Karpas-422 (cell line): ENCODE data around the gene COL1A1. TPM values are rescaled to one million over a fixed set of nuclear protein-coding genes. Genes with fewer than 3 reads are reported as not detected.

Experiments used
- DNase-seq: peaks from one replicate; pipeline ENCODE4 v3.0.0-alpha.2; 2015
- H2AFZ ChIP-seq: fragments of 200-600 bp; sonication (generic); 2 replicates; pipeline ENCODE4 v1.6.1; 2014; ENCODE audit warnings: antibody characterized with exemption, low read length, mixed read lengths
- H3K27ac ChIP-seq: fragments of 200-600 bp; sonication (generic); 2 replicates; pipeline ENCODE4 v1.5.1; 2014; ENCODE audit warnings: mild to moderate bottlenecking, low read length, moderate library complexity
- H3K27me3 ChIP-seq: fragments of 200-600 bp; sonication (generic); 2 replicates; pipeline ENCODE4 v1.6.1; 2014; ENCODE audit warnings: low read length, mixed read lengths
- H3K36me3 ChIP-seq: fragments of 200-600 bp; sonication (generic); 2 replicates; pipeline ENCODE4 v1.6.1; 2014; ENCODE audit warnings: low read length, mixed read lengths; ENCODE audit not compliant: insufficient read depth
- H3K4me1 ChIP-seq: fragments of 200-600 bp; sonication (generic); 2 replicates; pipeline ENCODE4 v1.6.1; 2014; ENCODE audit warnings: mild to moderate bottlenecking, low read length, mixed read lengths
- H3K4me2 ChIP-seq: fragments of 200-600 bp; sonication (generic); 2 replicates; pipeline ENCODE4 v1.6.1; 2014; ENCODE audit warnings: low read length, low read depth, mild to moderate bottlenecking; ENCODE audit not compliant: poor library complexity, severe bottlenecking
- H3K4me3 ChIP-seq: fragments of 200-600 bp; sonication (generic); 2 replicates; pipeline ENCODE4 v1.5.1; 2014; ENCODE audit warnings: mild to moderate bottlenecking, antibody characterized with exemption, low read length, mixed read lengths
- H3K79me2 ChIP-seq: fragments of 200-600 bp; sonication (generic); 2 replicates; pipeline ENCODE4 v1.6.1; 2014; ENCODE audit warnings: mild to moderate bottlenecking, low read length, mixed read lengths
- H3K9ac ChIP-seq: fragments of 200-600 bp; sonication (generic); 2 replicates; pipeline ENCODE4 v1.6.0; 2014; ENCODE audit warnings: low read length
- H3K9me2 ChIP-seq: fragments of 200-600 bp; sonication (generic), shearing (Covaris generic); replicated peaks from 2 replicates; pipeline ENCODE4 v1.6.0; 2014; ENCODE audit warnings: mild to moderate bottlenecking, low read length, moderate library complexity; ENCODE audit not compliant: insufficient read depth
- H3K9me3 ChIP-seq: fragments of 300-700, 200-600 bp; sonication (generic); 2 replicates; pipeline ENCODE4 v1.6.1; 2014; ENCODE audit warnings: low read length, mixed read lengths
- H4K20me1 ChIP-seq: fragments of 200-600 bp; sonication (generic); 2 replicates; pipeline ENCODE4 v1.6.1; 2014; ENCODE audit warnings: mild to moderate bottlenecking, antibody characterized with exemption, low read length, low read depth; ENCODE audit not compliant: insufficient read depth
- total RNA-seq: library from RNA; depleted of rRNA; stranded (reverse); fragments of >200 nt; shearing (Covaris generic); gene quantifications from 2 replicates; pipeline ENCODE4 v1.2.3, GENCODE V29; 2014; ENCODE audit warnings: low replicate concordance

COL1A1 gene
- total RNA-seq, 1 experiment from 2014 or later = not detected

DNA sequence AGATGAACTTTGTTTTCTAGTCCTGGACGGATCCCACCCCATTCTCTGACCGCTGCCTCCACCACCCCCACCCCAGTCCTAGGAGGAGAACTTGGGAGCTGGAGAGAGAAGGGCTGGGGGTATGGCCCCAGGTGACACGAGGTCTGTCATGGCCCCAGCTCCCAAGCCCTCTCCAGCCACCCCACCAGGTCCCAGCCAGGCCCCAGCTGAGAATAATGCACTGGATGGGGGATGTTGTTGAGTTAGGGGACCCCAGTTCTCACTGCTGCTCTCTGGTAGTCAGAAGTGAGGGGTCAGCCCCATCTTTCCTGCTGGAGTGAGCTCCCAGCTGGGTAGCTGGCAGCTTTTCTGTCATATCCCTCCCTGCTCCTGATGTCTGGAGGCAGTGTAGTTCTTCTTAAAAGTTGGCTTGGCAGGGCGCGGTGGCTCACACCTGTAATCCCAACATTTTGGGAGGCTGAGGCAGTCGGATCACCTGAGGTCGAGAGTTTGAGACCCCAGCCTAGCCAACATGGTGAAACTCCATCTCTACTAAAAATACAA lies 4.6 kb upstream of the COL1A1 start:
- no peak overlapping the region for H3K27ac ChIP-seq

DNA sequence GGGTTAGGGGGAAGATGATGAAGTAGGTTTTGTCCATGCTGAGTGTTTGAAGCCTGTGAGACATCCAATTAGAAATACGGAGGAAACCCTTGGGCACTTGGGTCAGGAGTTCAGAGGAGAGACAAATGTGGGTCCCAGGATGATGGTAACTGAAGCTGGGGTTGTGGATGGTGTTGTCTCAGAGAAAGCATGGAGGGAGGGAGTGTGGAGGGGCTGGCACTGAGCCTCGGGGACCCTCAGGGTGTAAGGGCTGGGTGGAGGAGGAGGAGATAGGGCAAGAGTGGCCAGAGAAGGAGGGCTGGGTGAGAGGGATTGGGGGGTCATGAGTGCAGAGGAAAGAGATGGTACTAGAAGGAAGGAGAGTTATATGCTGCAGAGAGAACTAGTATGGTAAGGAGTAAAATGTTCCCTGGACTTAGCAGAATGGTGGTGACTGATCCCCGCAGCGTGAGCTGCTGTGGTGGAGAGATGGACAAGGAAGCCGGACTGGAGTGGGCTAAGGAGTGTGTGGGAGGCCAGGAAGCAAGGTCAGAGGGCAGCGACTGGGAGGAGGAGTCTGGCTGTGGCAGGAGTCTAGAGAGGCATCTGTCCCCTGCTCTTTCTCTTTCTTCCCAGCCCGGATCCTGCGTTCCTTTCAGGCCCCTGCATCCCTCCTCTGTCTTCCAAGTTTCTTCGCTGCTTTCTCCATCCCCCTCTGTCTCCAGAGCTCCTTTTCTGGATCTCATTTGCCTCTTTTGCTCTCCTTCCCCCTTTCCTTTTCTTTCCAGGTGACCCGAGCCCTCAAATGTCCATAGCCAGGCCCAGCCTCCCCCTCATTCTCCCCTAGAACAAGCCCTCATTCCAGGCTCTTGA lies 3.9 kb upstream of the COL1A1 start:
- no peak overlapping the region for H3K4me3 ChIP-seq
- no peak for DNase-seq
- H3K27ac ChIP-seq = no peak overlapping the region
- H3K4me1 ChIP-seq = peaks cover 4% of the 10 kb centered on the region; the same call in 1 of the 2 replicates
- no peaks in the 10 kb centered on the region for H3K27me3 ChIP-seq
- H3K79me2 ChIP-seq = no peaks in the 10 kb centered on the region
- no peaks in the 10 kb centered on the region for H3K36me3 ChIP-seq
- no peaks in the 10 kb centered on the region for H4K20me1 ChIP-seq
- no peaks in the 10 kb centered on the region for H3K9me2 ChIP-seq
- no peak overlapping the region for H2AFZ ChIP-seq
- H3K9me3 ChIP-seq = no peaks in the 10 kb centered on the region
- no peak overlapping the region for H3K9ac ChIP-seq
- no peak overlapping the region for H3K4me2 ChIP-seq

More for the DNA sequence above, 4.6 kb upstream of the COL1A1 start:
- no peaks in the 10 kb centered on the region for H3K36me3 ChIP-seq
- H3K9ac ChIP-seq = no peak overlapping the region
- no peaks in the 10 kb centered on the region for H4K20me1 ChIP-seq
- no peaks in the 10 kb centered on the region for H3K4me1 ChIP-seq
- H2AFZ ChIP-seq = no peak overlapping the region
- H3K79me2 ChIP-seq = no peaks in the 10 kb centered on the region
- no peak for DNase-seq
- no peaks in the 10 kb centered on the region for H3K9me3 ChIP-seq
- H3K9me2 ChIP-seq = no peaks in the 10 kb centered on the region
- H3K4me2 ChIP-seq = no peak overlapping the region
- no peak overlapping the region for H3K4me3 ChIP-seq
- H3K27me3 ChIP-seq = no peaks in the 10 kb centered on the region

DNA sequence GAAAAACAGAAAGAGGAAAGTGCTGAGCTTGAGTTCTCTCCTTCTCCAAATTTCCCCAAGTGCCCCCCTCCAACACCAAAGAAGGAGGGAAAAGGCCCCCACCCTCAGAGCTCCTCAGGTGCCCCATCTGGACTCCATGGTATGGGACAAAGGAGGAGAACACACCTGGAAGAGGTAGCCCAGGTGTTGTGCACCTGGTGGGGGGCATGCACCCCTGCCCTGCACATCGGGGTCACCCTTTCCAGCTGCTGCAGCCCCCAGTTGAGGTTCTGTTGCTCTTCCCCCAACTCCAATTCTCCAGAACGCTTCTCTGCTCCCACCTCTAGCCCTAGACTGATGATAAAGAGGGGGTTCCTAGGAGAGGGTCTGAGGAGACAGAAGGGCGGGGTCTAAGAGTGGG lies 3.0 kb upstream of the COL1A1 start:
- Histone ChIP-seq H3K27ac (no peak overlapping the region), H3K4me2 (no peak overlapping the region), H3K4me3 (no peak overlapping the region), H3K27me3 (no peaks in the 10 kb centered on the region), H2AFZ (no peak overlapping the region), H3K4me1 (peaks cover 9% of the 10 kb centered on the region; the same call in 1 of the 2 replicates), H3K9me2 (no peaks in the 10 kb centered on the region), H4K20me1 (no peaks in the 10 kb centered on the region), H3K36me3 (no peaks in the 10 kb centered on the region), H3K9ac (no peak overlapping the region), H3K9me3 (no peaks in the 10 kb centered on the region), H3K79me2 (no peaks in the 10 kb centered on the region)
- DNase-seq = no peak

DNA sequence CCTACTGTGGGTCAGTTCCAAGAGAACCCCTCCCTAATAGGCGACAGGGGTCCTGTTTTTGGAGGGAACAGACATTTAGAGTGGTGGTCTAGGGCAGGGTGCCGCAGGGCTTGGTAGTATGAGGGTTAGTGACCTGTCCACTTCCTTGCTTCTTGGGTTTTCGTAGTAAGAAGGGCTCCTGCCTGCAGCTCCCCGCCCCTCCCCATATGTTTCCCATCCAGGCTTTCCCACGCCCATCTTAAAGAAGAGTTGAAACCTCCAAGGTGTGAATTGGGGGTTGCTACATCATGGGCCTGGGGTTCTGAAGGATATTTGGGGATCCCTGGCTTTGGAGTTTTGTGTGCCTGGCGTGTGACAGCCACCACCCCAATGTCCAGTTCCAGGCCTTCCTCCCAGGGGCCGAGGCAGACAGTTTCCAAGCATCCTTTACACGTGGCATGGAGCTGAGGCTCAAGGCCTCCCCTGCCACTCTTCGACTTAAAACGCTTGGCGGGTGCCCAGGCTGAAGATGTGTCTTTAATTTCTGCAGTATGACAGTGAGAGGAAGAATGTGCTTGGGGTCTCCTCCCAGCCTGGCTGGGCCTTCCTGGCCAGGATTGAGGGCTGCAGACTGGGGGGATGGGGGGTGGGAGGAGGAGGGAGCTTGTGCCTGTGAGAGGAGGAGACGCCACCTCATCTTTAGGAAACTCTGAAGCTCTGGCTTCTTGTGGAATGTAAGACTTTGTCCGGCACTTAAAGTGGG lies 2.3 kb upstream of the COL1A1 start:
- H3K9me2 ChIP-seq = no peaks in the 10 kb centered on the region
- no peaks in the 10 kb centered on the region for H3K9me3 ChIP-seq
- H3K4me3 ChIP-seq = no peak overlapping the region
- no peak overlapping the region for H3K9ac ChIP-seq
- no peaks in the 10 kb centered on the region for H3K27me3 ChIP-seq
- DNase-seq = no peak
- no peaks in the 10 kb centered on the region for H3K79me2 ChIP-seq
- no peak overlapping the region for H2AFZ ChIP-seq
- H3K4me2 ChIP-seq = no peak overlapping the region
- no peaks in the 10 kb centered on the region for H4K20me1 ChIP-seq
- no peak overlapping the region for H3K27ac ChIP-seq
- peaks cover 9% of the 10 kb centered on the region; the same call in 1 of the 2 replicates for H3K4me1 ChIP-seq
- H3K36me3 ChIP-seq = no peaks in the 10 kb centered on the region

DNA sequence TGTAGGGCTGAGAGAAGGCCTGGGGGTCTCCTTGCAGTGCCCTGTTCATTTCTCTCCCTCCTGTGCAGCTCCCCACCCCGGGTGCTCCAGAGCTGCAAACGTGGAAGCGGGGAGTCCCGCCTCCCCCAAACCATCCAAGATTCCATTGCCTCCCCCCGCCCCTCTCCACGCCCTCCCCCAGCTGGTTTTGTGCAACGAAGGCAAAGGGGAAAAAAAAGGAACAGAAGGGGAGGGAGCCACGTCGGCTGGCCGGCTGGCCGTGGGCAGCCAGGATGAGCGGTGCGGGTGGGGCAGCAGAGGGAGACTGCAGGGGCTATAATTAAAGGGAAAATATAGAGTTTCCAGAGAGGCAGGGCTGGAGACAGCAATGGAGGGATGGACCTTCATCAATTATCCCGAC lies 1.7 kb upstream of the COL1A1 start:
- Histone ChIP-seq H2AFZ (no peak overlapping the region), H3K9me3 (no peaks in the 10 kb centered on the region), H3K9me2 (no peaks in the 10 kb centered on the region), H3K4me1 (peaks cover 9% of the 10 kb centered on the region; the same call in 1 of the 2 replicates), H3K4me3 (no peak overlapping the region), H3K27ac (no peak overlapping the region), H4K20me1 (no peaks in the 10 kb centered on the region), H3K4me2 (no peak overlapping the region), H3K36me3 (no peaks in the 10 kb centered on the region), H3K27me3 (no peaks in the 10 kb centered on the region), H3K79me2 (no peaks in the 10 kb centered on the region), H3K9ac (no peak overlapping the region)
- no peak for DNase-seq

DNA sequence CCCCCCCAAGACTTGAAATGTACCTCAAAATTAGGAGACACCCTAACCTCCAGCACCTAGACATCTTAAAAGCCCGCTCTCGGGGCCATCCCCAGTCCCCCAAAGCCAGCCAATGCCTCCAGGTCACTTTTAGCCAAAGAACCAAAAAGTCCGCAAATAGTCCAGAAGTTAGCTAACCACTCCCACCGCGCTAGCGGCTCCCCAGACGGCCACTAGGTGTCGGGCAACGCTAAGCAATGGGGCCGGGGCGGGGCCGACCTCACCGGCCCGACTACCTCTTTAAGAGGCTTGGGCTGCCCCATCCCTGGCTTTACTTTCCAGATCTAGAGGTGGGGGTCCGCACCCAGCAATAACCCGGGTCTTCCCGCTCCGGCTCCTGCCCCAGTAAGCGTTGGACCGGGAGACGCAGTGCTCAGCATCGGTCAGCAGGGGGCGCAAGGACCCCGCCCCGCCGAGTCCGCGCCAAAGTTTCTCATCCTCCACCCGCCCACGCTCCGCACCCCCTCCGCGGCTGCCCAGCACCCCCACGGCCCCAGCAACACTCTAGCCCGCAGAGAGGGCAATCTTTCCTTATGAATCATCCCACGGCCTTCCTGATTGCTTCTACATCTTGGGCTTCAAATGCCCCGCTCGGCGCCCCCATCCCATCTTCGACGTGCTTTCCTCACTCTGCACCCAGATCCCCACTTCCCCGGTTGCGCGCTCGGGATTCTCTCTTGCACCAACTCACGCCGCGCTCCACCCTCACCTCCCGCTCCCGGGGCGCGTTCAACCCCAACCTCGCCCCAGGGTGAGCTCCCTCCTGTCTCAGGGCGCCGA lies 765 bp downstream of the COL1A1 start:
- H3K27ac ChIP-seq = no peak overlapping the region
- H3K27me3 ChIP-seq = no peaks in the 10 kb centered on the region
- H3K9ac ChIP-seq = no peak overlapping the region
- peak overlapping the region; percentile 62 for H3K4me2 ChIP-seq
- no peak overlapping the region for H2AFZ ChIP-seq
- H4K20me1 ChIP-seq = no peaks in the 10 kb centered on the region
- no peaks in the 10 kb centered on the region for H3K9me3 ChIP-seq
- H3K4me3 ChIP-seq = no peak overlapping the region; the same call in 1 of the 2 replicates
- no peaks in the 10 kb centered on the region for H3K36me3 ChIP-seq
- no peaks in the 10 kb centered on the region for H3K79me2 ChIP-seq
- DNase-seq = peak; percentile 93
- no peaks in the 10 kb centered on the region for H3K9me2 ChIP-seq
- peaks cover 9% of the 10 kb centered on the region; the same call in 1 of the 2 replicates for H3K4me1 ChIP-seq

DNA sequence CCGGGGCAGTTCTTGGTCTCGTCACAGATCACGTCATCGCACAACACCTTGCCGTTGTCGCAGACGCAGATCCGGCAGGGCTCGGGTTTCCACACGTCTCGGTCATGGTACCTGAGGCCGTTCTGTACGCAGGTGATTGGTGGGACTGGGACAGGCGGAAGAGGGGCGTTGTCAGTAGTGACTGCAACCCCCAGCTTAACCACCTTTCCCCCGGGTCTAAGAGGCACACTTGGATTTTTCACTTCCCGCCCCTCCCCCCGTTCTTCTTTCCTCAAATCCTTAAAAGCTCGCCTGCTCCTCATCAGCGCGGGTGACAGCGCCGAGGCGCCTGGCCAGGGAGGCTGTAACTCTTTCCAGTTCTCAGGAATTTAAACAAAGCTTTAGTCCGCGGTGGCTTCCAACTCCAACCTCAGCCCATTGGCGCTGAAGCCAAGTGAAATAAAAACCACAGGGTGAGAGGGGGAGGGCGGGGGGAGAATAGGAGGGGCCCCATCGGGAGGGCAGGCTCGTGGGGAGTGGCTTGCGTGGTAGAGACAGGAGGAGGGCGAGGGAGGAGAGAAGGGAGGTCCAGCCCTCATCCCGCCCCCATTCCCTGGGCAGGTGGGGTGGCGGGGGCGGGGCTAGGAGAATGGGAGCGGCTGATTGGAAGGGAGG lies 1.5 kb downstream of the COL1A1 start:
- H3K27me3 ChIP-seq = no peaks in the 10 kb centered on the region
- H3K4me1 ChIP-seq = peaks cover 9% of the 10 kb centered on the region; the same call in 1 of the 2 replicates
- no peaks in the 10 kb centered on the region for H3K36me3 ChIP-seq
- H3K9me3 ChIP-seq = no peaks in the 10 kb centered on the region
- H3K4me3 ChIP-seq = no peak overlapping the region
- DNase-seq = peak; percentile 84
- no peaks in the 10 kb centered on the region for H4K20me1 ChIP-seq
- no peak overlapping the region for H3K9ac ChIP-seq
- H3K79me2 ChIP-seq = no peaks in the 10 kb centered on the region
- peak overlapping the region; percentile 62 for H3K4me2 ChIP-seq
- no peaks in the 10 kb centered on the region for H3K9me2 ChIP-seq
- no peak overlapping the region for H3K27ac ChIP-seq
- H2AFZ ChIP-seq = no peak overlapping the region
